GM18508 (cell line): ENCODE data around the gene PFKFB3.
"Not testable (repeated sequence)": the region's sequence is repeated elsewhere in the genome, so short reads cannot be mapped to it uniquely, and the experiment has no call there.

Source experiments
- ATAC-seq: cut with Tn5 transposase; IDR thresholded peaks from one replicate; pipeline ENCODE4 v1.9.1; 2021; ENCODE audit warnings: moderate number of reproducible peaks; ENCODE audit not compliant: insufficient read depth, unreplicated experiment

The PFKFB3 gene

DNA sequence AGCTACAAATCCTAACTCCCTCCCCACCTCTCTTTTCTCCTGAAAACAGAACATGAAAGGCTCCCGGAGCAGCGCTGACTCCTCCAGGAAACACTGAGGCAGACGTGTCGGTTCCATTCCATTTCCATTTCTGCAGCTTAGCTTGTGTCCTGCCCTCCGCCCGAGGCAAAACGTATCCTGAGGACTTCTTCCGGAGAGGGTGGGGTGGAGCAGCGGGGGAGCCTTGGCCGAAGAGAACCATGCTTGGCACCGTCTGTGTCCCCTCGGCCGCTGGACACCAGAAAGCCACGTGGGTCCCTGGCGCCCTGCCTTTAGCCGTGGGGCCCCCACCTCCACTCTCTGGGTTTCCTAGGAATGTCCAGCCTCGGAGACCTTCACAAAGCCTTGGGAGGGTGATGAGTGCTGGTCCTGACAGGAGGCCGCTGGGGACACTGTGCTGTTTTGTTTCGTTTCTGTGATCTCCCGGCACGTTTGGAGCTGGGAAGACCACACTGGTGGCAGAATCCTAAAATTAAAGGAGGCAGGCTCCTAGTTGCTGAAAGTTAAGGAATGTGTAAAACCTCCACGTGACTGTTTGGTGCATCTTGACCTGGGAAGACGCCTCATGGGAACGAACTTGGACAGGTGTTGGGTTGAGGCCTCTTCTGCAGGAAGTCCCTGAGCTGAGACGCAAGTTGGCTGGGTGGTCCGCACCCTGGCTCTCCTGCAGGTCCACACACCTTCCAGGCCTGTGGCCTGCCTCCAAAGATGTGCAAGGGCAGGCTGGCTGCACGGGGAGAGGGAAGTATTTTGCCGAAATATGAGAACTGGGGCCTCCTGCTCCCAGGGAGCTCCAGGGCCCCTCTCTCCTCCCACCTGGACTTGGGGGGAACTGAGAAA is 30.4 kb downstream of the PFKFB3 start:
- ATAC-seq = no peak

DNA sequence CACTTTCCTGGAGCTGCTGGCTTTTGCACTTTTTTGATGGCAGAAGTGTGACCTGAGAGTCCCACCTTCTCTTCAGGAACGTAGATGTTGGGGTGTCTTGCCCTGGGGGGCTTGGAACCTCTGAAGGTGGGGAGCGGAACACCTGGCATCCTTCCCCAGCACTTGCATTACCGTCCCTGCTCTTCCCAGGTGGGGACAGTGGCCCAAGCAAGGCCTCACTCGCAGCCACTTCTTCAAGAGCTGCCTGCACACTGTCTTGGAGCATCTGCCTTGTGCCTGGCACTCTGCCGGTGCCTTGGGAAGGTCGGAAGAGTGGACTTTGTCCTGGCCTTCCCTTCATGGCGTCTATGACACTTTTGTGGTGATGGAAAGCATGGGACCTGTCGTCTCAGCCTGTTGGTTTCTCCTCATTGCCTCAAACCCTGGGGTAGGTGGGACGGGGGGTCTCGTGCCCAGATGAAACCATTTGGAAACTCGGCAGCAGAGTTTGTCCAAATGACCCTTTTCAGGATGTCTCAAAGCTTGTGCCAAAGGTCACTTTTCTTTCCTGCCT is 31.1 kb downstream of the PFKFB3 start:
- no peak for ATAC-seq

- no peak for ATAC-seq
Measured at GRCh38 chr10:6234371-6234770, 31.6 kb downstream of the PFKFB3 start.

DNA sequence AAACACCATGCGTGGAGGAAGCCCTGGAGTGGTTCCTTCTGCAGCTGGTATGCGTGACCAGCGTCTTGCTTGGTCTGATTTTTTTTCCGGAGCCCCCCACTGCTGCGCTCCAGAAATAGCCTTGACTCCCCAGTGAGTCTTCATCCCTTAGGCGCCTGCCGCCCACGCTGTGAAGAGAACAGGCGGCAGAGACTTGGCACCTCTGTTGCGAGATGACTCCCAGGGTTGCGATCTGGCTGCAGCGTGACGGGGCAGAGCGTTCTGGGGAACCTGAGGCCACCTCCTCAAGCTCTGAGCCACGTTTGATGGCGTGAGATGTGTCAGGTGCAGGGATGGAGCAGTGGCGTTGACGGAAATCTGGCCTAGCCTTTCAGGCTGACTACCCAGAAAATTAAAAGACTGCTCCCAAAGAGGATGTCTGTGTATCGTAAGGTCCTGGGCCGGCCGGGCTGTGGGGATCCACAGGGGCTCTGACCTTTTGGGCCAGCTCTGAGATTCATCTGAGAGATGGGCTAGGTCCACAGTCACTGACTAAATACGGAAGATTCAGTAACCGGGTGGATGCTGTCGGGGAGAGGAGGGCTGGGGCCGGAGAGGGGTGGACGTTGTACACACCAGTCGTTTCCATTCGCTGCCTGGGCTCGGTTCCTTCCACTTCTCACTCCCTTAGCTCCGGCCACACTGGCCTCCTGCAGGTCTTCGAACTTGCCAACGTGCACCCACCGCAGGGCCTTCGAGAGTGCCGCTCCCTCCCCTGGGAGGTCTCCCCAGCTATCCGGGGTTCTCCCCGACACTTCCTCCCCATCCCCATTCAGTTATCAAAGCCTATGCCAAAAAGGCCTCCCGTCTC is 33.8 kb downstream of the PFKFB3 start:
- no peak for ATAC-seq

DNA sequence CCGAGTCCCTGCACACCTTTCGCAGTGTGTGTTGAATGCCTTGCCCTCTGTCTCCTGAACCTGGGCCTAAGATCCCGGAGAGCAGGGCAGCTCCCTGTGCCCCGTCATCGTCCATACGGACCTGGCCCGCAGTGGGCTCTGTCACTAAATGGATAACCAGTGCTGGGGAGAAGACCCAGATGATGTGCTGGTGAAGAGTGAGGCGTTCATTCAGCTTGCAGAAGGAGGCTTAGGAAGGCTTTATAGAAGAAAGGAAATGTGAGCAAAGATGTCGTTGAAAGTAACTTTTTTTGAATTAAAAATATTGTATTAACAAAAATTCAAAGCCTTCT is 34.4 kb downstream of the PFKFB3 start:
- no peak for ATAC-seq

GRCh38 chr10:6238587-6239212 is 36.0 kb downstream of the PFKFB3 start:
- not testable (repeated sequence) for ATAC-seq

DNA sequence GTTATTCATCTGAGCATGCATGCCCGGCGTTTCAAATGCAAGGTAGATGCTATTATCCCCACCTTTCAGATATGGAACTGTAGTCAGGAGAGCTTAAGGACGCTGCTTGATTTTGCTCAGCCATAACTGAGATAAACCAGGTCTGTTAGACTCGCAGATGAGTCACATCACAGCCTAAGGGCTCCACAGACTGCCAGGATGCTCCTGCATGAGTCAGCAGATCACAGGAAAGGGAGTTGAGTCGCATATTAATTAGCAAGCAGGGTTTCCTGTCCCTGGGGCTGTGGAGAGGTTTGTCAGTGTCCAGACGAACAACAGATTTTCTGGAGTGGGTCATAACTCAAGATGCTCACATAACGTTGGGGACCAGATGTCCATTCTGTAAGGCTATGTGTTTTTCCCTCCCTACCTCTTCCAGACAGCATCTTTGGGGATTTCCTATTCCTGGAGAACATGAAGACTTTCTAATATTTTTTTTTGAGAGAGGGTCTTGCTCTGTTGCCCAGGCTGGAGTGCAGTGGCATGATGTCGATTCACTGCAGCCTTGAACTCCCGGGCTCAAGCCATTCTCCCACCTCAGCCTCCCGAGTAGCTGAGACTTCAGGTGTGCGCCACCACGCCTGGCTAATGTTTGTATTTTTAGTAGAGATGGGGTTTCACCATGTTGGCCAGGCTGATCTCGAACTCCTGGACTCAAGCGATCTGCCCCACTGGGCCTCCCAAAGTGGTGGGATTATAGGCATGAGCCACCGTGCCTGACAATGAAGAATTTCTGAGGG is 36.7 kb downstream of the PFKFB3 start:
- no peak for ATAC-seq

DNA sequence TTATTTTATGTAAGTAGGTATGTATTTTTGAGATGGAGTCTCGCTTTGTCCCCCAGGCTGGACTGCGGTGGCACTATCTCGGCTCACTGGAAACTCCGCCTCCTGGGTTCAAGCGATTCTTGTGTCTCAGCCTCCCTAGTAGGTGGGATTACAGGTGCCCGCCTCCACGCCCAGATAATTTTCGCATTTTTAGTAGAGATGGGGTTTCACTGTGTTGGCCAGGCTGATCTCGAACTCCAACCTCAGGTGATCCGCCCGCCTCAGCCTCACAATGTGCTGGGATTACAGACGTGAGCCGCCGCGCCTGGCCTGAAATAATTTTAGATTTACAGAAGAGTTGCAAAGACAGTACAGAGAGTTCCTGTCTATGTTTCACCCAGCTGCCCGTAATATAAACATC is 37.5 kb downstream of the PFKFB3 start:
- ATAC-seq = no peak

GRCh38 chr10:6242089-6242488 is 39.4 kb downstream of the PFKFB3 start:
- no peak for ATAC-seq

- ATAC-seq = no peak
Measured at GRCh38 chr10:6244510-6244909, 41.8 kb downstream of the PFKFB3 start.

DNA sequence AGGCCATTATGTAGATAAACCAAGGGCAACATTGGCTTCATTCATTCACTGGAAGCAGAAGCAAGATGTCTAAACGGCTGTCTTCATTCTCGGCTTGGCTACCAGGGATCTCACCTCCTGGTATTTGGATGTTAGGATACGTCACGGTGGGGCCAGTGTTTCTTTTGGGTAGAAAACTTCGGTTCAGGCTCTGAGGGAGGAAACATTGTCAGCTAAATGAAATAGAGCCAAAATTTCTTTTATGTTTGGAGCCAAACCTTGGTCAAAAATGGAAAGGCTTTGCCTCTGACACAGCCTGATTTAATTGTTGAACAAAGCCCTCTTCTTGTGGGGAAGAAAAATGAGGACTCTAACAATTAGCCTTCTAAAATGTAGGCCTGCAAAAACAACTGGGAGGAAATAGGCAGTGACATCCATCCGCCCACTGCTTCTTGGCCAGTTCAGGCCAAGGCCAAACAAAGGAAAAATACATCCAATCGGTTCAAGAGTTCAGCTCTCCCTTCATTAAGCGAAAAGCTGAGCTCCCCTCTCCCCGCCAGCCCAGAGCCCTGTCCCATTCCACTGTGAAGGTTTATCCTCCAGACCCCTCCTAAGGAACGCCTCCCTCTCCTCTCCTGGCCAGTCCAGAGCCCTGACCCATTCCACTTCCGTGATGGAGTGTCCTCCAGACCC is 44.4 kb downstream of the PFKFB3 start:
- no peak for ATAC-seq

- ATAC-seq = not testable (repeated sequence)
Measured at GRCh38 chr10:6248908-6249307, 46.2 kb downstream of the PFKFB3 start.

DNA sequence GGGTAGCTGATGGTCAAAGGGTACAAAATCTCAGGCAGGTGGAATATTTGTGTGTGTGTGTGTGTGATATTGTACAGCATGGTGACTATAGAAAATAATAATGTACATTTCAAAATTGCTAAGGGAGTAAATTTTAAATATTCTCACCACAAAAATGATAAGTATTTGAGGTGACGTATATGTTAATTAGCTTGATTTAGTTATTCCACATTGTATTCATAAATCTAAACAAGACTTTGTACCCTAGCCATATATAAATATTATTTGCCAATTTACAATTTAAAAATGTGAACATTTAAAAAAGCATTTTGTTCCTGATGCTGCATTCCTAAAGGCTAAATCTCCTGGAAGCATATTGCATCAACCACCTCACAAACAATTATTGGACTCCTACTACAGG is 47.0 kb downstream of the PFKFB3 start:
- ATAC-seq = no peak

- ATAC-seq = no peak
Measured at GRCh38 chr10:6250745-6251144, 48.0 kb downstream of the PFKFB3 start.

DNA sequence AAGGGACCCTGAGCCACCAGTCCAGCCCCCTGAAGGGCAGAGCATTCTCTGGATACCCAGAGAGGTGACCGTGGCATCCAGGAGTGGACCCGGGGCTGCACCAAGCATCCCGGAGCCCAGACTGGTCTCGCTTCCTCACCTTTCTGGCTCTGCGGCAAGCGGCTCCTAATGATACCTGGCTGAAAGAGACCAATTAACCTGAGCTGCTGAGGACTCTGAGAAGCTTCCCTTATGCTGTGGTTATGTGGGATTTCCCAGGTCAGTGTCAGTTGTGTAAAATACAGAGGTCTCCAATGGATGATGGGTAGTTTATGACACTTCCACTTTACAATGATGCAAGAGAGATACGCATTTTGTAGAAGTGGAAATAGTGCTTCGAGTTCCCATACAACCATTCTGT is 51.5 kb downstream of the PFKFB3 start:
- ATAC-seq = no peak

DNA sequence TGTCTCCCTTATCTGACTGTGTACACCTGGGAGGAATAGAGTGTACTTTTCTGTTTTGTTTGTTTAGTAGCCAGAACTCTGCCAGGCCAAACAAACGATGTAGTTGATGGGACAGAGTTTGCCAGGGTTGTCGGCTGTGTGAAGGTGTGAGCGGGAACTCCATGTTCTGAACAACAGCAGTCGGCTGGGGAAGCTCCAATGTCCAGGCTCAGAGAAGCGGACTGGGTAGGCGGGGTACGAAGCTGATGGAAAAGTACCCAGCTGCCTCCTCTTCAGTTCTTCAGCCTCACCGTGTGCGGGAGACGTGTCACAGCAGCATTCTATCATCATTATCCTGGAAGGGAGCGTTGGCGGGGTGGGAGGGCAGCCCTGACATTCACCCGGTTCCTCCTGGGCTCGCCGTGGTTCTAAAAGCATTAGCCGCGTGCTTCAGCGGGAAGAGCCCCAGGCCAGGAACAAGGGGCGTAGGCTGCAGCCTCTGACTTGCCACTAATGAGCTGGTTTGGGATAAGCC is 52.9 kb downstream of the PFKFB3 start:
- no peak for ATAC-seq

DNA sequence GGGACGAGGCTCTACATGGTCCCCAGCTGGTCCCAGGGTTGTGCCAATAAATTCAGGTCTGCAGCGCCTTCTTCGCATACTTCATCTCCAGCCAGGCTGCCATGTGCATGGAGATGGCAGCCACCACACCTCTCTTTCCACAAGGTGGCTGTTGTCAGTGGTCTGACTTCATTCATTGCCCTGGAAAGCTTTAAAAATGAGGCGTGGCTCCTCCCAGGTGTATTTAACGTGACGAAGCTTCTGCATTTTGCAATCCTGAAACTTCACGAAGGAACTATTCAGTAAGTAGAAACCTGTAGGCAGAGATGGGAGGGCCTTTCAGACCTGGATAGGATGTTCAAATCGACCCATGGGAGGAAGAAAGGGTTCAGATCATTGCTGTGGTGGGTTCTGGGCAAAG is 53.7 kb downstream of the PFKFB3 start:
- ATAC-seq = no peak

GRCh38 chr10:6259153-6259552 is 56.4 kb downstream of the PFKFB3 start:
- no peak for ATAC-seq

DNA sequence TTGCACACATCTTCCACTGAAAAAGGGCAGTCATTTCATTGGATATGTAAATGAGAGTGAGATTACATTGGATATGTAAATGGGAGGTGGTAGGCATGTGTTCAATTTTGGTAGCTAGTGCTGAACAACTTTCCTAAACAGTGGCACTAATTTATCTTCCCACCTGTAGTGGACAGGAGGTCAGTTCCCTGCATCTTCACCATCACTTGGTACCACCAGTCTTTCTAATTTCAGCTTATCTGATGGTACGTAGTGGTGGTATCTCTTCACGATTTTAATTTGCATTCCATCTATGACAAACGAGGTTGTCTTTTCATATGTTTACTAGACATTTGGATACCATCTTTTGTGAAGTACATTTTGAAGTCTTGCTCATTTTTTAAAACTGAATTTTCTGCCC is 58.1 kb downstream of the PFKFB3 start:
- no peak for ATAC-seq
